ENCODE measurements around the gene PIK3C2G. TPM values are rescaled to one million over a fixed set of nuclear protein-coding genes. Genes with fewer than 3 reads are reported as not detected.

The PIK3C2G gene
- total RNA-seq, 2 donors from 2014 or later: 2.9 to 13.5 TPM

- no peak for ATAC-seq
- TF ChIP-seq CTCF (IDR thresholded peaks at IDR 0.05) (no peak), POLR2A (IDR thresholded peaks at IDR 0.05) (no peak)
- H3K27ac ChIP-seq: peak overlapping the region in 1 of 4 donors; percentile 57
These were observed 201.1 kb downstream of the PIK3C2G start for GRCh38 chr12:18462442-18462841.

GRCh38 chr12:18467620-18468245 lies 206.4 kb downstream of the PIK3C2G start:
- no peak for DNase-seq
- intact Hi-C loops (cut with DNase I): no loop called here

More at GRCh38 chr12:18462442-18462841, 201.1 kb downstream of the PIK3C2G start:
- intact Hi-C loops (cut with DNase I): no loop called here
- Histone ChIP-seq H3K9me3 (no peaks in the 10 kb centered on the region), H3K4me3 (no peak overlapping the region), H3K27me3 (no peaks in the 10 kb centered on the region), H3K36me3 (replicated peaks in 1 of 2; ENCODE audit: insufficient read depth in 1 of 2, low read depth in 2 of 2) (no peaks in the 10 kb centered on the region), H3K4me1 (peaks cover 6% of the 10 kb centered on the region)
- 3 to 5% methylated on average over 3 of the region's 3 CpGs for WGBS, 2 donors
- DNase-seq: peak in 1 of 4 donors; percentile 6

DNA sequence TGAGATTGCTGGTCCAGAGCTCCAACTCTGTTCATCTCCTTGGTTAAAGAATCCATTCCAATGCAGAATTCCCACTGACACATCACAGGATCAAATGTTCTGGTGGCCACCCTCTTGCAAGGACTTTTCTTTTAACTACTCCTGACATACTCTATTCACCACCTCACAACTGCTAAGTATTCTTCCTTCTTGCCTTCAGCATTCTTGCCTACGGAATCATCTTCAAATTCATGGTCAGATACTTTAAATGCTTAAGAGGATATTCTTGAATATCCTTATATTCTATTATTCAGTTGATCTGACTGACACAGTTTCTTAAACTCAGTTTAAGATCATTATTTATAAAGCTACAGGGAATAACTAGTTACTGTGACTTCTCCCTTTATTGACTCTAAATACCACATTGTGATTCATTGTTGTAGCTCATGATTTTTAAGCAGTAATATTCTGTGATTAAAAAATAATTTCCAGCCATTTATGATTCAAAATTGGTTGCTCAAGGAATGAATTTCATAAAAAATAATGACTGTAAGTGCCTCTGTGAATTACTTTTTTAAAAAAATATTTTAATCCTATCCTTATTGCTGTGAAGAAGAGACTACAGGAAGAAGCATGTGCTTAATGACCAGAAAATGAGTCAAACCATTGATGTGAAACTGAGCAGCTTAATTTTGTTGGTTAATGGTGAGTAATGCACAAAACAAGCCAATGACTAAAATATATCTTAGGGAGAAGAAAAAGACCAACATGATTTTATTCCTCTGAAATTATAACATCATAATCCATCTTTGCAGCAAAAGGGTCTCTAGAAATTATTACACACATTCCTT lies 207.1 kb downstream of the PIK3C2G start:
- H3K4me1 ChIP-seq: no peaks in the 10 kb centered on the region
- ATAC-seq: no peak
- WGBS, 2 donors: 61 to 71% methylated on average over 1 of the region's 1 CpG
- intact Hi-C loops (cut with DNase I): no loop called here
- H3K36me3 ChIP-seq (replicated peaks in 1 of 2; ENCODE audit: insufficient read depth in 1 of 2, low read depth in 2 of 2): no peaks in the 10 kb centered on the region
- no peaks in the 10 kb centered on the region for H3K9me3 ChIP-seq
- no peak overlapping the region for H3K27ac ChIP-seq
- no peak for TF ChIP-seq POLR2A (IDR thresholded peaks at IDR 0.05)
- TF ChIP-seq CTCF (IDR thresholded peaks at IDR 0.05): no peak
- H3K4me3 ChIP-seq: no peak overlapping the region
- DNase-seq: no peak
- no peaks in the 10 kb centered on the region for H3K27me3 ChIP-seq

More at GRCh38 chr12:18467620-18468245, 206.4 kb downstream of the PIK3C2G start:
- H3K36me3 ChIP-seq (replicated peaks in 1 of 2; ENCODE audit: insufficient read depth in 1 of 2, low read depth in 2 of 2): no peaks in the 10 kb centered on the region
- H3K27ac ChIP-seq: no peak overlapping the region
- no peak overlapping the region for H3K4me3 ChIP-seq
- H3K4me1 ChIP-seq: no peaks in the 10 kb centered on the region
- no peaks in the 10 kb centered on the region for H3K9me3 ChIP-seq
- no peaks in the 10 kb centered on the region for H3K27me3 ChIP-seq
- TF ChIP-seq CTCF (IDR thresholded peaks at IDR 0.05) (no peak), POLR2A (IDR thresholded peaks at IDR 0.05) (no peak)
- ATAC-seq: no peak

DNA sequence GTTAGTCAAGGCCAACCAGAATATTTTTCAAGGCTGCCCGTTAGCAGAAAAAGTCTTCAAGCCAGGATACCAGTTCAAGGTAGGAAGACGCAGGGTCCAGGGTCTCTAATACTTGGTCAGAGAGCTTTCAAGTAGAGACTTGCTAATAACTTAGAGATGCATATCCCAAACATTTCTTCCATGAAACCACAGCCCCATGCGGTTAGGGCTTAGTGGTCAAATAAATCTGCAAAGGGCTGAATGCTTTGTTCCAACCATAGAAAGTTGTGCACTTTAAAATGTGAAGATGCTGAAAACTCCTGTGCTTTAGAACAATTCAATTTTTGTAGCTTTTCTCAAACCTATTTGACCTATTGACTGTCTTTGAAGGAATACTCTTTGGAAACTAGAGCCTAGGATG lies 208.9 kb downstream of the PIK3C2G start:
- H3K27me3 ChIP-seq: no peaks in the 10 kb centered on the region
- intact Hi-C loops (cut with DNase I): no loop called here
- WGBS, 2 donors: 61 to 66% methylated on average over 3 of the region's 3 CpGs
- H3K4me1 ChIP-seq: no peaks in the 10 kb centered on the region
- no peaks in the 10 kb centered on the region for H3K9me3 ChIP-seq
- no peak for DNase-seq
- H3K4me3 ChIP-seq: no peak overlapping the region
- no peak for TF ChIP-seq POLR2A (IDR thresholded peaks at IDR 0.05)
- TF ChIP-seq CTCF (IDR thresholded peaks at IDR 0.05): no peak
- ATAC-seq: no peak
- H3K27ac ChIP-seq: no peak overlapping the region
- no peaks in the 10 kb centered on the region for H3K36me3 ChIP-seq (replicated peaks in 1 of 2; ENCODE audit: insufficient read depth in 1 of 2, low read depth in 2 of 2)
